ENCODE data around the gene MRPL21. TPM values are rescaled to one million over a fixed set of nuclear protein-coding genes. Genes with fewer than 3 reads are reported as not detected.

MRPL21 gene
- total and polyA plus RNA-seq, 2 of the 8 experiments (the other 6 are each of a cell fraction or from before 2014, with no cell fraction given), result 102 to 107 TPM

- no peak overlapping the region for H2AK5ac ChIP-seq (ENCODE audit: low read depth, low read length)
- H2BK12ac ChIP-seq (ENCODE audit: low read depth, low read length), result no peak overlapping the region
- no peak overlapping the region for H3K4ac ChIP-seq (replicated peaks; ENCODE audit: insufficient read length, low read depth, low read length)
- FAIRE-seq (no peak), DNase-seq (ENCODE audit: low read depth in 1 of 2, low spot score in 2 of 2) (no peak)
- H3K79me2 ChIP-seq (ENCODE audit: control insufficient read depth in 1 of 2, insufficient read depth in 2 of 2, low read length in 2 of 2), result no peaks in the 10 kb centered on the region
- H3K9me3 ChIP-seq (ENCODE audit: insufficient read depth in 2 of 2, low read depth in 1 of 2, low read length in 1 of 2), result no peaks in the 10 kb centered on the region
- no peak overlapping the region for H3K27ac ChIP-seq (ENCODE audit: low read depth, low read length)
- POLR2A ChIA-PET (ENCODE audit: partially characterized antibody), result interaction anchor here (0.6 kb wide), 1 partner anchor 530 kb away, joined by 3 read pairs; no protein-coding TSS in a partner anchor
- no peak overlapping the region for H3K18ac ChIP-seq (ENCODE audit: extremely low read depth, low read length)
- peaks cover 0 to 6% of the 10 kb centered on the region in 2 experiments for H4K20me1 ChIP-seq (replicated peaks in 1 of 2; ENCODE audit: control insufficient read depth in 1 of 2, insufficient read depth in 2 of 2, low read length in 2 of 2)
- no peak overlapping the region for H2BK15ac ChIP-seq (ENCODE audit: low read length)
- H3K79me1 ChIP-seq (ENCODE audit: low read depth, low read length), result no peaks in the 10 kb centered on the region
- no peak overlapping the region for H3K14ac ChIP-seq (ENCODE audit: insufficient read length)
- no peak overlapping the region for H3K4me3 ChIP-seq (ENCODE audit: extremely low read depth in 1 of 4, insufficient read depth in 2 of 4, low read depth in 3 of 4, low read length in 4 of 4)
- H3K4me1 ChIP-seq (replicated peaks in 1 of 4; ENCODE audit: control insufficient read depth in 3 of 4, insufficient read depth in 4 of 4, low read length in 3 of 4), result no peaks in the 10 kb centered on the region
- no peaks in the 10 kb centered on the region for H3K23me2 ChIP-seq (ENCODE audit: low read depth, low read length)
- CTCF ChIA-PET (ENCODE audit: partially characterized antibody), result interaction anchor here (1.3 kb wide), 1 partner anchor 37 kb away, joined by 3 read pairs; no protein-coding TSS in a partner anchor
- H2BK120ac ChIP-seq (replicated peaks; ENCODE audit: low read depth, low read length), result no peak overlapping the region
- TF ChIP-seq EP300 (IDR thresholded peaks at IDR 0.05; ENCODE audit: borderline replicate concordance in 1 of 2, low read depth in 2 of 2, low read length in 2 of 2) (no peak), POLR2A (IDR thresholded peaks at IDR 0.05; ENCODE audit: control extremely low read depth in 1 of 2, low read depth in 2 of 2, low read length in 2 of 2) (no peak), CHD1 (IDR thresholded peaks at IDR 0.05; ENCODE audit: low read depth, low read length) (no peak), SUZ12 (IDR thresholded peaks at IDR 0.05; ENCODE audit: low read length) (no peak), BCL11A (IDR thresholded peaks at IDR 0.05; ENCODE audit: low read depth in 2 of 2, low read length in 2 of 2) (no peak), SAP30 (IDR thresholded peaks at IDR 0.05; ENCODE audit: insufficient read depth, insufficient replicate concordance, low read length) (no peak), TEAD4 (IDR thresholded peaks at IDR 0.05; ENCODE audit: low read depth, low read length) (no peak), HDAC2 (IDR thresholded peaks at IDR 0.05; ENCODE audit: borderline replicate concordance in 1 of 2, low read depth in 2 of 2, low read length in 2 of 2) (no peak), CHD2 (IDR thresholded peaks at IDR 0.05; ENCODE audit: low read length) (no peak), SP1 (IDR thresholded peaks at IDR 0.05; ENCODE audit: low read depth, low read length) (no peak), BRCA1 (IDR thresholded peaks at IDR 0.05; ENCODE audit: low read depth, low read length) (no peak), SIX5 (IDR thresholded peaks at IDR 0.05; ENCODE audit: low read depth, low read length) (no peak), MAX (IDR thresholded peaks at IDR 0.05) (no peak), RBBP5 (IDR thresholded peaks at IDR 0.05; ENCODE audit: borderline replicate concordance, low read depth, low read length) (no peak)
- no peak overlapping the region for H4K5ac ChIP-seq (ENCODE audit: insufficient read length, low read depth, low read length)
- no peak overlapping the region for H3K23ac ChIP-seq (ENCODE audit: insufficient read length)
- no peaks in the 10 kb centered on the region for H3K27me3 ChIP-seq (replicated peaks in 1 of 4; ENCODE audit: control insufficient read depth in 3 of 4, extremely low read depth in 1 of 4, insufficient read depth in 3 of 4, low read length in 3 of 4)
- no peak overlapping the region for H2BK20ac ChIP-seq (ENCODE audit: low read length)
- H4K91ac ChIP-seq (replicated peaks; ENCODE audit: insufficient read length, low read length), result no peak overlapping the region
- no peak overlapping the region for H3K4me2 ChIP-seq (ENCODE audit: insufficient read depth in 1 of 2, low read depth in 2 of 2, low read length in 2 of 2)
- no peak overlapping the region for H4K8ac ChIP-seq (ENCODE audit: extremely low read depth, insufficient read depth, low read length)
- peaks cover 12 to 60% (median 30%) of the 10 kb centered on the region in 4 experiments for H3K36me3 ChIP-seq (ENCODE audit: control insufficient read depth in 2 of 4, insufficient read depth in 4 of 4, low read length in 3 of 4)
- 95% methylated on average over 5 of the region's 5 CpGs; no CpG with 5 or more reads in 1 of the 2 experiments for WGBS, 2 experiments (ENCODE audit: extremely low coverage in 1 of 2, insufficient coverage in 1 of 2, insufficient read length in 1 of 2, insufficient replicate concordance in 2 of 2, low coverage in 1 of 2, low lambda C conversion rate in 2 of 2, missing lambda C conversion rate in 1 of 2)
- no peak overlapping the region; a peak in 1 of 7 replicates for H3K9ac ChIP-seq (replicated peaks in 1 of 4; ENCODE audit: extremely low read depth in 1 of 4, low read depth in 3 of 4, low read length in 3 of 4)
- H2BK5ac ChIP-seq (ENCODE audit: low read depth, low read length), result no peak overlapping the region
- H2AFZ ChIP-seq (ENCODE audit: low read length), result no peak overlapping the region
- H3K56ac ChIP-seq (replicated peaks; ENCODE audit: insufficient read length, low read depth, low read length), result no peak overlapping the region
These were observed 9.6 kb upstream of the MRPL21 start for GRCh38 chr11:68913188-68913587.
